HepG2 (cell line): ENCODE measurements around the gene GGACT. TPM values are rescaled to one million over a fixed set of nuclear protein-coding genes. Genes with fewer than 3 reads are reported as not detected.

Experiments
- ELF4 ChIP-seq: sonication (generic); formaldehyde crosslinking; IDR thresholded peaks from 2 replicates; pipeline ENCODE4 v1.5.0; 2020; ENCODE audit warnings: missing genetic modification reagents, mild to moderate bottlenecking, moderate library complexity, borderline replicate concordance
- GABPB1 ChIP-seq: IDR thresholded peaks from 2 replicates; pipeline ENCODE4 v1.6.1; 2016; ENCODE audit warnings: mild to moderate bottlenecking, missing genetic modification reagents, moderate library complexity, missing compliant biosample characterization
- HDAC1 ChIP-seq: sonication (generic); formaldehyde crosslinking; IDR thresholded peaks from 2 replicates; pipeline ENCODE4 v1.5.1; 2020; ENCODE audit warnings: mild to moderate bottlenecking, missing genetic modification reagents
- JARID2 ChIP-seq: sonication (generic); formaldehyde crosslinking; IDR thresholded peaks from 2 replicates; pipeline ENCODE4 v1.8.1; 2023; ENCODE audit warnings: missing genetic modification reagents, inconsistent platforms; ENCODE audit not compliant: insufficient replicate concordance
- PHB2 ChIP-seq: fragments of 450-650 bp; IDR thresholded peaks from 2 replicates; pipeline ENCODE4 v1.6.1; 2018; ENCODE audit not compliant: partially characterized antibody
- SRSF1 ChIP-seq: fragments of 200-400 bp; formaldehyde crosslinking; optimal IDR thresholded peaks from 2 replicates; pipeline ENCODE3; 2017; ENCODE audit warnings: mild to moderate bottlenecking, low read depth, low read length, moderate library complexity
- ZNF253 ChIP-seq: sonication (generic); formaldehyde crosslinking; IDR thresholded peaks from 2 replicates; pipeline ENCODE4 v1.8.0; 2022; ENCODE audit warnings: mild to moderate bottlenecking, missing genetic modification reagents, borderline replicate concordance
- ZNF337 ChIP-seq: sonication (generic); formaldehyde crosslinking; IDR thresholded peaks from 2 replicates; pipeline ENCODE4 v1.5.1; 2020; ENCODE audit warnings: missing genetic modification reagents, low read depth, mild to moderate bottlenecking, borderline replicate concordance
- ZNF496 ChIP-seq: sonication (generic); formaldehyde crosslinking; IDR thresholded peaks from 2 replicates; pipeline ENCODE4 v1.8.1; 2023; ENCODE audit warnings: mild to moderate bottlenecking, moderate library complexity, missing genetic modification reagents; ENCODE audit not compliant: insufficient replicate concordance
- ZNF766 ChIP-seq: sonication (generic); formaldehyde crosslinking; IDR thresholded peaks from 2 replicates; pipeline ENCODE4 v1.5.0; 2020; ENCODE audit warnings: missing genetic modification reagents, borderline replicate concordance
- polyA plus RNA-seq, 8 experiments: library from polyadenylated mRNA; depleted of rRNA in 3 of 8; stranded (reverse) in 7 of 8; unstranded in 1 of 8; fragments of >200 nt; fragmentation: Illumina TruSeq in 4 of 8; extraction: Trizol in 4 of 8; gene quantifications; 2 replicates each; pipeline versions ENCODE4 v1.2.1 to v1.2.3, GENCODE V29; 2011 to 2016; ENCODE audit warnings: low read depth in 4 of 8, missing spikeins in 1 of 8, mixed read lengths in 1 of 8; ENCODE audit not compliant: insufficient read depth in 1 of 8
- total RNA-seq, 5 experiments: library from RNA; depleted of rRNA; stranded (reverse); fragments of >200 nt; fragmentation: Illumina TruSeq; extraction: Trizol; gene quantifications; 2 replicates each; pipeline ENCODE4 v1.2.3, GENCODE V29; 2016; ENCODE audit warnings: low read depth in 1 of 5
- TF ChIP-seq, protein P1 (sequence below): sonication (generic); formaldehyde crosslinking; IDR thresholded peaks from 2 replicates; pipeline ENCODE4 v1.4.0; 2020; ENCODE audit warnings: missing genetic modification reagents, borderline replicate concordance
- TF ChIP-seq, protein P2 (sequence below): sonication (generic); formaldehyde crosslinking; IDR thresholded peaks from 2 replicates; pipeline ENCODE4 v1.4.0; 2020; ENCODE audit warnings: missing genetic modification reagents, borderline replicate concordance
- TF ChIP-seq, protein P3 (sequence below): sonication (generic); formaldehyde crosslinking; IDR thresholded peaks from 2 replicates; pipeline ENCODE4 v1.8.0; 2022; ENCODE audit warnings: mild to moderate bottlenecking, missing genetic modification reagents, borderline replicate concordance
- TF ChIP-seq, protein P4 (sequence below): sonication (generic); formaldehyde crosslinking; IDR thresholded peaks from 2 replicates; pipeline ENCODE4 v1.5.1; 2020; ENCODE audit warnings: mild to moderate bottlenecking, missing genetic modification reagents
- TF ChIP-seq, protein P5 (sequence below): sonication (generic); formaldehyde crosslinking; conservative IDR thresholded peaks from 2 replicates; pipeline ENCODE4 v1.8.0; 2022; ENCODE audit warnings: mild to moderate bottlenecking, moderate library complexity, missing genetic modification reagents

The GGACT gene
- total and polyA plus RNA-seq, 2 of the 13 experiments (the other 11 are each of a cell fraction or from before 2014, with no cell fraction given), result 1.7 to 1.9 TPM

DNA sequence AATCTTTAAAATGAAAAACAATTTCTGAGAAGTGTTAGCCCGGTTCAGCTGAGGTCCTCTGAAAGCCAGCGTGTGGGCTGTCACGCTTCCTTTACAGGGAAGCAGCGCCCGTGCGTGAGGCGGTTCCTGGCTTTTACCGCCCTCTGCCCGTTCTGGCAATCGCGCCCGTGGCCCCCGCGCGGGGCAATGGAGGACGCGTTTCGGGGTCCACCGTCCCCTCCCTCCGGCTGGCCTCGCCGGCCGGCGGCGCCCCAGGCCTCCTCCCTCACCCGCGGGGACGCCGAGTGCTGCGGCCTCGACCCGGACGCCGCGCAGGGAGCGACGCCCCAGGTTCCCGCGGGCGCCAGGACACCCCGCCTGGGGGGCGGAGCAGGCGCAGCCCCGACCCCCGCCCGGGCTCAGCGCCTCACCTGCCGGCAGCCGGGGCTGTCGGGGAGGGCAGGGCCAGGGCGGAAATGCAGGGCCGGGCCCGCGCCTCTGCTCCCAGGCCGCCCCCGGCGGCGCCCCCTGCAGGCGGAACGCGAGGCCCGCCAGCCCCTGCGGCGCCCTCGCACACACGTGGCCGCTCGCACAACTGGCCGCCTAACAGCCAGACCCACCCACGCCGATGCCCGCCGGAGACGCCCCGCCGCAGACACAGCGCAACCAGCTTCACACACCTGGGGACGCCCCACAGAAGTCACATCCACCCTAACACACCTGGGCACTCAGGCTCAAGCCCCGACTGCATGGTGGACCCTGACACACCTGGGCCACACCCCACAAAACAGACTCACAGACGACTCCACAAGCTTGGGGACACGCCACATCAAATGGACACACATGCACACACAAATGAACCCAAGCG lies at the start of gene GGACT (continued):
- TF ChIP-seq, protein P1, sequence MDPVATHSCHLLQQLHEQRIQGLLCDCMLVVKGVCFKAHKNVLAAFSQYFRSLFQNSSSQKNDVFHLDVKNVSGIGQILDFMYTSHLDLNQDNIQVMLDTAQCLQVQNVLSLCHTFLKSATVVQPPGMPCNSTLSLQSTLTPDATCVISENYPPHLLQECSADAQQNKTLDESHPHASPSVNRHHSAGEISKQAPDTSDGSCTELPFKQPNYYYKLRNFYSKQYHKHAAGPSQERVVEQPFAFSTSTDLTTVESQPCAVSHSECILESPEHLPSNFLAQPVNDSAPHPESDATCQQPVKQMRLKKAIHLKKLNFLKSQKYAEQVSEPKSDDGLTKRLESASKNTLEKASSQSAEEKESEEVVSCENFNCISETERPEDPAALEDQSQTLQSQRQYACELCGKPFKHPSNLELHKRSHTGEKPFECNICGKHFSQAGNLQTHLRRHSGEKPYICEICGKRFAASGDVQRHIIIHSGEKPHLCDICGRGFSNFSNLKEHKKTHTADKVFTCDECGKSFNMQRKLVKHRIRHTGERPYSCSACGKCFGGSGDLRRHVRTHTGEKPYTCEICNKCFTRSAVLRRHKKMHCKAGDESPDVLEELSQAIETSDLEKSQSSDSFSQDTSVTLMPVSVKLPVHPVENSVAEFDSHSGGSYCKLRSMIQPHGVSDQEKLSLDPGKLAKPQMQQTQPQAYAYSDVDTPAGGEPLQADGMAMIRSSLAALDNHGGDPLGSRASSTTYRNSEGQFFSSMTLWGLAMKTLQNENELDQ (CRISPR knock-in tag), result no peak
- TF ChIP-seq, protein P2, sequence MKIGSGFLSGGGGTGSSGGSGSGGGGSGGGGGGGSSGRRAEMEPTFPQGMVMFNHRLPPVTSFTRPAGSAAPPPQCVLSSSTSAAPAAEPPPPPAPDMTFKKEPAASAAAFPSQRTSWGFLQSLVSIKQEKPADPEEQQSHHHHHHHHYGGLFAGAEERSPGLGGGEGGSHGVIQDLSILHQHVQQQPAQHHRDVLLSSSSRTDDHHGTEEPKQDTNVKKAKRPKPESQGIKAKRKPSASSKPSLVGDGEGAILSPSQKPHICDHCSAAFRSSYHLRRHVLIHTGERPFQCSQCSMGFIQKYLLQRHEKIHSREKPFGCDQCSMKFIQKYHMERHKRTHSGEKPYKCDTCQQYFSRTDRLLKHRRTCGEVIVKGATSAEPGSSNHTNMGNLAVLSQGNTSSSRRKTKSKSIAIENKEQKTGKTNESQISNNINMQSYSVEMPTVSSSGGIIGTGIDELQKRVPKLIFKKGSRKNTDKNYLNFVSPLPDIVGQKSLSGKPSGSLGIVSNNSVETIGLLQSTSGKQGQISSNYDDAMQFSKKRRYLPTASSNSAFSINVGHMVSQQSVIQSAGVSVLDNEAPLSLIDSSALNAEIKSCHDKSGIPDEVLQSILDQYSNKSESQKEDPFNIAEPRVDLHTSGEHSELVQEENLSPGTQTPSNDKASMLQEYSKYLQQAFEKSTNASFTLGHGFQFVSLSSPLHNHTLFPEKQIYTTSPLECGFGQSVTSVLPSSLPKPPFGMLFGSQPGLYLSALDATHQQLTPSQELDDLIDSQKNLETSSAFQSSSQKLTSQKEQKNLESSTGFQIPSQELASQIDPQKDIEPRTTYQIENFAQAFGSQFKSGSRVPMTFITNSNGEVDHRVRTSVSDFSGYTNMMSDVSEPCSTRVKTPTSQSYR (CRISPR knock-in tag), result no peak
- TF ChIP-seq ELF4 (CRISPR knock-in tag) (no peak), ZNF766 (CRISPR knock-in tag) (peak; percentile 59; the same call in 1 of the 2 replicates), ZNF496 (CRISPR knock-in tag) (no peak), HDAC1 (CRISPR knock-in tag) (peak; percentile 42), ZNF253 (CRISPR knock-in tag) (peak; percentile 61; the same call in 1 of the 2 replicates), PHB2 (no peak), SRSF1 (no peak), ZNF337 (CRISPR knock-in tag) (no peak), JARID2 (no peak), GABPB1 (CRISPR knock-in tag) (peak; percentile 90)
- TF ChIP-seq, protein P3, sequence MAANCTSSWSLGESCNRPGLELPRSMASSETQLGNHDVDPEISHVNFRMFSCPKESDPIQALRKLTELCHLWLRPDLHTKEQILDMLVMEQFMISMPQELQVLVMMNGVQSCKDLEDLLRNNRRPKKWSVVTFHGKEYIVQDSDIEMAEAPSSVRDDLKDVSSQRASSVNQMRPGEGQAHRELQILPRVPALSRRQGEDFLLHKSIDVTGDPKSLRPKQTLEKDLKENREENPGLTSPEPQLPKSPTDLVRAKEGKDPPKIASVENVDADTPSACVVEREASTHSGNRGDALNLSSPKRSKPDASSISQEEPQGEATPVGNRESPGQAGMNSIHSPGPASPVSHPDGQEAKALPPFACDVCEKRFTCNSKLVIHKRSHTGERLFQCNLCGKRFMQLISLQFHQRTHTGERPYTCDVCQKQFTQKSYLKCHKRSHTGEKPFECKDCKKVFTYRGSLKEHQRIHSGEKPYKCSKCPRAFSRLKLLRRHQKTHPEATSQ (CRISPR knock-in tag), result peak; percentile 68
- TF ChIP-seq, protein P4, sequence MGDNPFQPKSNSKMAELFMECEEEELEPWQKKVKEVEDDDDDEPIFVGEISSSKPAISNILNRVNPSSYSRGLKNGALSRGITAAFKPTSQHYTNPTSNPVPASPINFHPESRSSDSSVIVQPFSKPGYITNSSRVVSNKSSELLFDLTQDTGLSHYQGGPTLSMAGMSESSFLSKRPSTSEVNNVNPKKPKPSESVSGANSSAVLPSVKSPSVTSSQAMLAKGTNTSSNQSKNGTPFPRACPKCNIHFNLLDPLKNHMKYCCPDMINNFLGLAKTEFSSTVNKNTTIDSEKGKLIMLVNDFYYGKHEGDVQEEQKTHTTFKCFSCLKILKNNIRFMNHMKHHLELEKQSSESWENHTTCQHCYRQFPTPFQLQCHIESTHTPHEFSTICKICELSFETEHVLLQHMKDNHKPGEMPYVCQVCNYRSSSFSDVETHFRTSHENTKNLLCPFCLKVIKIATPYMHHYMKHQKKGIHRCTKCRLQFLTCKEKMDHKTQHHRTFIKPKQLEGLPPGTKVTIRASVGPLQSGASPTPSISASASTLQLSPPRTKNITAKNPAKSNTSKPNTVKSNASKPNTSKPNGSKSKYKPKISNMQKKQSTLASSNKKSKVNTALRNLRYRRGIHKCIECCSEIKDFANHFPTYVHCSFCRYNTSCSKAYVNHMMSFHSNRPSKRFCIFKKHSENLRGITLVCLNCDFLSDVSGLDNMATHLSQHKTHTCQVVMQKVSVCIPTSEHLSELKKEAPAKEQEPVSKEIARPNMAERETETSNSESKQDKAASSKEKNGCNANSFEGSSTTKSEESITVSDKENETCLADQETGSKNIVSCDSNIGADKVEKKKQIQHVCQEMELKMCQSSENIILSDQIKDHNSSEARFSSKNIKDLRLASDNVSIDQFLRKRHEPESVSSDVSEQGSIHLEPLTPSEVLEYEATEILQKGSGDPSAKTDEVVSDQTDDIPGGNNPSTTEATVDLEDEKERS (CRISPR knock-in tag), result no peak
- TF ChIP-seq, protein P5, sequence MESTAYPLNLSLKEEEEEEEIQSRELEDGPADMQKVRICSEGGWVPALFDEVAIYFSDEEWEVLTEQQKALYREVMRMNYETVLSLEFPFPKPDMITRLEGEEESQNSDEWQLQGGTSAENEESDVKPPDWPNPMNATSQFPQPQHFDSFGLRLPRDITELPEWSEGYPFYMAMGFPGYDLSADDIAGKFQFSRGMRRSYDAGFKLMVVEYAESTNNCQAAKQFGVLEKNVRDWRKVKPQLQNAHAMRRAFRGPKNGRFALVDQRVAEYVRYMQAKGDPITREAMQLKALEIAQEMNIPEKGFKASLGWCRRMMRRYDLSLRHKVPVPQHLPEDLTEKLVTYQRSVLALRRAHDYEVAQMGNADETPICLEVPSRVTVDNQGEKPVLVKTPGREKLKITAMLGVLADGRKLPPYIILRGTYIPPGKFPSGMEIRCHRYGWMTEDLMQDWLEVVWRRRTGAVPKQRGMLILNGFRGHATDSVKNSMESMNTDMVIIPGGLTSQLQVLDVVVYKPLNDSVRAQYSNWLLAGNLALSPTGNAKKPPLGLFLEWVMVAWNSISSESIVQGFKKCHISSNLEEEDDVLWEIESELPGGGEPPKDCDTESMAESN, result peak; percentile 94
